GM13977 (cell line): Measurements from ENCODE around the gene C4B.
"Not testable (repeated sequence)": the region's sequence is repeated elsewhere in the genome, so short reads cannot be mapped to it uniquely, and the experiment has no call there.

Source experiments
- DNase-seq: peaks from one replicate; pipeline ENCODE4 v3.0.0; 2012; ENCODE audit warnings: low spot score
- in situ Hi-C: fragments of 300-500 bp; cut with MboI; formaldehyde crosslinking; loops from one replicate; pipeline ENCODE4 v1.12.0; 2022; ENCODE audit warnings: low sequenced_read_pairs, low pct_unique_long_range_greater_than_20kb, mixed read lengths, inconsistent platforms; ENCODE audit not compliant: unreplicated experiment
- TF ChIP-seq, protein P1 (sequence below): IDR thresholded peaks from 2 replicates; pipeline ENCODE4 v1.5.1; 2012; ENCODE audit warnings: mild to moderate bottlenecking, control low read depth; ENCODE audit not compliant: insufficient read depth; ENCODE audit errors: extremely low read depth, missing control alignments

C4B gene

DNA sequence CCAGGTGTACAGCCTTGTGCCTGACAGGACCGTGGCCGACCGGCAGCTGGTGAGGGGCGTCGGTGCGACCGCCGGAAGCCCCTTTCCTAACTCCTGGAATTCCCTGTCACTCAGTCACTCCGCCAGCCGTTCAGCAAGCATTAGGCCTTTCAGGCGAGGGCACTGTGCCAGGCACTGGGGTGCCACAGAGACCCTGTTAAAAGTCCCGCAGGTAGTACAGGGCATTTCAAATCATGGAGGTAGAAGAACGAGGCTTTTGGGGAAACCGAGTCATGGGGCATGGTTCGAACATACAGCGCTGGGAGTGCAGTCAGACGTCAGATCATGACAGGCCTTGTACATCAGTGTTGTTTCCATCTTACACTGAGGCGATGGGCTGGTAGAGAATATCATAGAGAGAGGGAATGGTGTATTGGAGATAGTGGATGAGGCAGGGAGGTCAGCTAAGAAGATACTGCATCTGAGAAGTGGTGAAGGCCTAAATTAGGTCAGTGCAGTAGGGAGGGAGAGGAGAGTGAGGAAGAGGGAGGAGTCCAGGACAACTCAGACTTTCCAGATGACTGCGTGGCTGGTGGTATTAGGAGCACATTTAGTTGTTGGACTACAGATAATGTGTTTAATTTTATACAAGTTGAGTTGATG is 41.8 kb upstream of the C4B start:
- in situ Hi-C loops = no loop called here
- TF ChIP-seq, protein P1, sequence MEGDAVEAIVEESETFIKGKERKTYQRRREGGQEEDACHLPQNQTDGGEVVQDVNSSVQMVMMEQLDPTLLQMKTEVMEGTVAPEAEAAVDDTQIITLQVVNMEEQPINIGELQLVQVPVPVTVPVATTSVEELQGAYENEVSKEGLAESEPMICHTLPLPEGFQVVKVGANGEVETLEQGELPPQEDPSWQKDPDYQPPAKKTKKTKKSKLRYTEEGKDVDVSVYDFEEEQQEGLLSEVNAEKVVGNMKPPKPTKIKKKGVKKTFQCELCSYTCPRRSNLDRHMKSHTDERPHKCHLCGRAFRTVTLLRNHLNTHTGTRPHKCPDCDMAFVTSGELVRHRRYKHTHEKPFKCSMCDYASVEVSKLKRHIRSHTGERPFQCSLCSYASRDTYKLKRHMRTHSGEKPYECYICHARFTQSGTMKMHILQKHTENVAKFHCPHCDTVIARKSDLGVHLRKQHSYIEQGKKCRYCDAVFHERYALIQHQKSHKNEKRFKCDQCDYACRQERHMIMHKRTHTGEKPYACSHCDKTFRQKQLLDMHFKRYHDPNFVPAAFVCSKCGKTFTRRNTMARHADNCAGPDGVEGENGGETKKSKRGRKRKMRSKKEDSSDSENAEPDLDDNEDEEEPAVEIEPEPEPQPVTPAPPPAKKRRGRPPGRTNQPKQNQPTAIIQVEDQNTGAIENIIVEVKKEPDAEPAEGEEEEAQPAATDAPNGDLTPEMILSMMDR = no peak
- DNase-seq = no peak

- in situ Hi-C loops, DNase-seq: not testable (repeated sequence)
These were observed 38.5 kb upstream of the C4B start for GRCh38 chr6:31976065-31976464.

- no peak for DNase-seq
- in situ Hi-C loops = no loop called here
- TF ChIP-seq, protein P1 = no peak
These were observed 36.7 kb upstream of the C4B start for GRCh38 chr6:31977816-31978431.

DNA sequence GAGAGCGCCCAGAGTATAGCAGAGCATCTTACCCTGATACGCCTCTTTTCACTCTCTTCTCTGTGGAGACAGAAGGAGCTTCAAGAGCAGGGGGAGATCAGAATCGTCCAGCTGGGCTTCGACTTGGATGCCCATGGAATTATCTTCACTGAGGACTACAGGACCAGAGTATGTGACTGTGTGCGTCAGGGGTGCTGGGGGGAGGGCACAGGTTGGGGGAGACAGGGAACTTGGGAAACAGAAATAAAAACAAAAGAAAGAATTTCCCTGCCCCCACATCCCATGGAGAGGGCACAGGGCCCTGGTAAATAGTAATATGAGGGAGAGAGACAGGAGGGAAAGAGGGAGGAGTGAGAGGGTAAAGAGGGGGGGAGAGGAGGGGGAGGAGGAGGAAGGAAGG is 35.8 kb upstream of the C4B start:
- no peak for DNase-seq
- TF ChIP-seq, protein P1 = no peak
- in situ Hi-C loops = no loop called here

DNA sequence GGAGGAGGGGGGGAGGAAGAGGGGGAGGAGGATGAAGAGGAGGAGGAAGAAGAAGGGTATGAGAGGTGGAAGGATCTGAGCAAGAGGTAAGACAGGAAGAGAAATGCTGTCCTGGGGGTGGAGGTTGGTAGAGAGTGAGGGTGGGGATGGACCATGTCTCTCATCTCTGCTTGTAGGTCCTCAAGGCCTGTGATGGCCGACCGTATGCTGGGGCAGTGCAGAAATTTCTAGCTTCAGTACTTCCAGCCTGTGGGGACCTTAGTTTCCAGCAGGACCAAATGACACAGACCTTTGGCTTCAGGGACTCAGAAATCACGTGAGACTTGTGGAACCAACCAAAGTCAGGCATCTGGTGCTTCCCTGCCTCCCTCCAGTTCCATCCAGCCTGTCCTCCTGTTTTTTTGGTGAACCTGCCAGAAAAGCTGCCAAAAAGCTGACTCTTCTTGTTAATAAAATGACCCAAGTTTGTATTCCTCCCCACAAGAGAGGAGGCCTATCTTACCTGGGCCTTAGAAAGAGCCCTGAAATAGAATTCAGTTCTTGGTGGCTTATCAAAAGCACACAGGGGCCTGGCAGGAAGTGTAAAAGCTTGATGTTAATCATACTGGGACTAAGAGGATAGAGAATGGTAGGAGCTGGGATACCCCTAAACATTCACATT is 35.2 kb upstream of the C4B start:
- TF ChIP-seq, protein P1 = no peak
- in situ Hi-C loops = no loop called here

DNA sequence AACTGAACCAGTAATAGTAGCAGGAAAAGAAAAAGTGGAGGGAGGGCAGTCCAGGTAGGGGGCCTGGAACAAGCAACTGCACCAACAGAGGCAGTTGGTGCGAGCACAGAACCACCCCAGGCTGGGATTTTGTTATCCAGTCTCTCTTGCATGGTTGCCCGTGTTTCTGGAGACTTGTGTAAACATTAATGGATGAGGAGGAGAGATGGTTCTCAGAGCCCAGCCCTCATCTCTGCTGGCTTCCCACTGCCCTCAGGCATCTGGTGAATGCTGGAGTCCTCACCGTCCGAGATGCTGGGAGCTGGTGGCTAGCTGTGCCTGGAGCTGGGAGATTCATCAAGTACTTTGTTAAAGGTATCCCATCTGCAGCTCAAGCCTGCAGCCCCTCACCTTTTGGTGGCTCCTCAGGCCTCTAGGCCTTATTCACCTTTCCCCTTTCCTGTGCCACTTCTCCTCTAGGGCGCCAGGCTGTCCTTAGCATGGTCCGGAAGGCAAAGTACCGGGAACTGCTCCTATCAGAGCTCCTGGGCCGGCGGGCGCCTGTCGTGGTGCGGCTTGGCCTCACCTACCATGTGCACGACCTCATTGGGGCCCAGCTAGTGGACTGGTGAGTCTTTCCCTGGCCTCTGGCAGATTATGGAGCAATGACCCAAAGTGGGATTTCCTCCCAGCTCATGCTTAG is 34.3 kb upstream of the C4B start:
- DNase-seq, in situ Hi-C loops: not testable (repeated sequence)

More for the DNA sequence above, 35.2 kb upstream of the C4B start:
- no peak for DNase-seq

DNA sequence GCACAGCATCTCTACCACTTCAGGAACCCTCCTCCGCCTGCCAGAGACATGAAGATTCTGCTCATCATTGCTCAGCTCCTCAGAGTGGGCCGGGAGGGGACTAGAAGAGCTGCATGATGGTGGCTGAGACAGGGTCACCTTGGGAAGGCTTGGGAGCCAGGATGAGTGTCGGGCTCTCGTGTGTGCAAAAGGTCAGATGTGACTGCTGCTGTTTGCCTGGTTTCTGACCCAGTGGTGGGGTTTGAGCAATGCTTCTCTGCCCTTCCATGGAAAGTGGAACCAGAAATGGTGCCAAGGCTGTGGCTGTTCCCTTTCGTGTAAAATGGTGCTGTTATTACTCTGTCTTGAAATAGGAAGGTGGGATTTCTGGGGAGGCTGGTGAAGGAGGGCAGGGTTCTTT is 33.6 kb upstream of the C4B start:
- in situ Hi-C loops, DNase-seq: not testable (repeated sequence)

- in situ Hi-C loops, DNase-seq: not testable (repeated sequence)
These were observed 32.9 kb upstream of the C4B start, which contains the start of gene C4A for GRCh38 chr6:31981744-31982143. TSS of gene C4A (plus strand) at chr6:31982057. CDS start at chr6:31982108, 51 bp downstream.

DNA sequence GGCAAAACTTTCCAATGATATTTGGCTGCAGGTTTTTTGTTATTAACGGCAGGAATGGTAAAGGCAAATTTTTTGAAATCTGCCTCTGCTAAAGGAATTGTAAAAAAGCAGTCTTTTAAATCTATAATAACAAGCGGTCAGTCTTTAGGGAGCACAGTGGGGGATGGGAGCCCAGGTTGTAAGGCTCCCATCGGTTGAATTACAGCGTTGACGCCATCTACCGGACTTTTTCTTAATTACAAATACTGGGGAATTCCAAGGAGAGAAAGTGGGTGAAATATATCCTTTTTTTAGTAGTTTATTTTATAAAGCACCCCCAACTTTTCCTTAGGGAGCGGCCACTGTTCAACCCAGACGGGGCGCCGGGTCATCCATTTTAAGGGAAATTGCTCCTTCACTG is 25.2 kb upstream of the C4B start:
- DNase-seq, in situ Hi-C loops: not testable (repeated sequence)

- DNase-seq = not testable (repeated sequence)
These were observed 20.2 kb upstream of the C4B start for GRCh38 chr6:31994421-31994820.

DNA sequence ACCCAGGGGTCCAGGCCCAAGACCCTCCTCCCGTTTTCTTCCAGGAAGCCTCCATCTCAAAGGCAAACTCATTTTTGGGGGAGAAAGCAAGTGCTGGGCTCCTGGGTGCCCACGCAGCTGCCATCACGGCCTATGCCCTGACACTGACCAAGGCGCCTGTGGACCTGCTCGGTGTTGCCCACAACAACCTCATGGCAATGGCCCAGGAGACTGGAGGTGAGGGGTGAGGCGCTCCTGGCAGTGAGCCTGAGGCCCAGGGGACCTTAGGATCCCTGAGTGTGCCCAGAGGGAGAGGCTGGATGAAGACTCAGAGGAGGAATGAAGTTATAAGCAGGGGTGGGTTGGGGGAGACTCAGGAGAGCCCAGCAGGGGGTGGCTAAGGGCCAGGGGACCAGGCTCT is 18.2 kb upstream of the C4B start:
- in situ Hi-C loops, DNase-seq: not testable (repeated sequence)

More at GRCh38 chr6:31994421-31994820, 20.2 kb upstream of the C4B start:
- in situ Hi-C loops = not testable (repeated sequence)

GRCh38 chr6:32002546-32003268 is 11.9 kb upstream of the C4B start:
- DNase-seq, in situ Hi-C loops: not testable (repeated sequence)
